NCI-H226 (cell line): ENCODE results near the gene MIX23.

Source experiments
- DNase-seq: peaks from one replicate; pipeline ENCODE4 v3.0.0-alpha.2; 2015

Gene MIX23

DNA sequence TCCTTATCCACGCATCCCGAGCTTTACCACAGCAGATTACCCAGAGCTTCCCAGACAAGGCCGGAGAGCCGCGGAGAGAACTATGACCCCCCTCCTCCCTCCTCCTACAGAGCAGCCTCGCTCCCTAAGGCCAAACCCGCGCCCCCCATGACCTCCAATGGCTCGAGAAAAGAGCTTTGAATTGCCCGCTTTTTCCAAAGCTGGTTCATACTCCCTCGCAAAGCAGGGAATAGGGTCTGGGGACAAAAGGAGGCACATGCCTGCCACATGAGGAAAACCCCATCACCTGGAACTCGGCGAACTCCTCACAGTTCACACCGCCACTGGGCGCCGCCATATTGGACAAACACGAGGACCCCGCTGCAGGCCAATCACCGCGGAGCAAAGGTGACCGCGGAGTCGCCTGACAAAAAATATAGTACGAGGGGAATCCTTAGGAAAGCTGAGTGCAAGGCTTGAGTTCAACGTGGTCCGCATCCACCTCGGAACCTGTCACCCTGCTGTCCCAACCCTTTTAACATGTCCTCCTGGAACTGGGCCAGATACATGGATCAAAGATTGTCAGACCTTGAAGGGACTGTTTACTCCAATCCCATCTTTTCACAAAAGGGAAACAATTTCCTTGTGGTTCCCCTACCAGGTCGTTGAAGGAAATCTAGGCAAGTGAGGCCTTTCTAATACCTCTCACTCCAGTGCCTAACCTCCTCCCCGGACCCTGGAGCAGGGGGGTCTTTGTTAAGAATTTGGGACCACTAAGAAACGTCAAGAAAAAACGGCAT is at the start of gene MIX23:
TSS of gene MIX23 (minus strand) at position 344 of the 779 bp plus-strand sequence. CDS start at position 337, 7 bp downstream.
- DNase-seq: peak; percentile 58

DNA sequence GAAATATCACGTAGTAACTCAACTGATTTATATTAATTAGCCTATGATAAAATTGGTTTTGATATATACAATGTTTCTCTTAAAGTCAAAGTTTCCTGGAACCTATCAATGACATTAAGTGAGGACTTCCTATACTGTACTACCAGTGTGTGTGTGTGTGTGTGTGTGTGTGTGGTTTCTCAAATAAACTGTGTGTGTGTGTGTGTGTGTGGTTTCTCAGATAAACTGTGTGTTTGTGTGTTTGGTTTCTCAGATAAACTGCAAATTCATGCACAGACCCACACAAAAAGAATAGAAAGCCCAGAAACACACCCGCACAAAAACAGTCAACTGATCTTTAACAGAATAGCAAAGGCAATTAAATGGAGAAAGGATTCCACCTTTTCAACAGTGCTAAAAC is 47.3 kb upstream of the MIX23 start:
- DNase-seq: no peak

DNA sequence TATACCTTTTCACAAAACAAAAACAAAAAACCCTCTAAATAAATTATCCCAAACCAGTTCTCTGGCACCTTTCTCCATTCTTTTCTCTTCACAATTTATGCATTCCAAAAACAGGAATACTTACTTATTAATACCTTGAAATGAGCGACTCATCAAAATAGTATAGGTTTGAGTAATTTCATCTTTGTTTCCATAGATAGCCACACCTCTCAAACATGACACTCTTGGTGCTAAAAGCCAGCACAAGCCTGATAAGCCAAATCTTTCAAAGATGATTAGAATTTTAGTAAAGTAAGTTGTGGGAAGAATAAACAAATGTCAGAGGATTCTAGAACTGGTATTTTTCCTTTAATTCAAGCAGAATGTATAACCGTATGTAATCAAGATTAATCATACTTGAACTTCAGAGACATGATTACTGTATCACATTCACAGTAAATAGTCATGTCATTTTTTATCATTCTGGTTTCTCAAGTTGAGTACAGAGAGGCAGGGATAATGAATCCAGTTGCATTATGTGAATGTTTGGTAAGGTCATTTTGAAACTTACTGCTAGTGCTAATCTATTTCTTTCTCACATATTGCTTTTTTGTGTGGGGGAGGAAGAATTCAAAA is 44.9 kb upstream of the MIX23 start:
- DNase-seq: no peak

DNA sequence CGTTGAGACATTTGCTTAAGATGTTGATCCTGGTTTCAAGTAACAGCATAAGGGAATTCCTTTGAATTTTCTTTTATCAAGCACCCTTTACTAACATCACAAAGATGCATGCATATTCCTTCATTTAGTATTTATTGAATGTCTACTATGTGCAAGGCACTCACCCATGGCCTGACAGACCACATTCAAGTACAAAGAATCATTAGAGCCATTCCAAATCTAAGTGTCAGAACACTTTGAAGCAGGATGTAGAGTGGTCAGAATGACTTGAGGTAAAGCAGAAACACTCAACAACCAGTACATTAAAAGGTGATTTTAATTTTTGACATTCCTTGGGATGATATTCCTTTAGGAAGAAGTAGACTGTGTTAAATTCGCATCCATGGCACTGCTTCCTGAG is 38.8 kb upstream of the MIX23 start:
- no peak for DNase-seq

DNA sequence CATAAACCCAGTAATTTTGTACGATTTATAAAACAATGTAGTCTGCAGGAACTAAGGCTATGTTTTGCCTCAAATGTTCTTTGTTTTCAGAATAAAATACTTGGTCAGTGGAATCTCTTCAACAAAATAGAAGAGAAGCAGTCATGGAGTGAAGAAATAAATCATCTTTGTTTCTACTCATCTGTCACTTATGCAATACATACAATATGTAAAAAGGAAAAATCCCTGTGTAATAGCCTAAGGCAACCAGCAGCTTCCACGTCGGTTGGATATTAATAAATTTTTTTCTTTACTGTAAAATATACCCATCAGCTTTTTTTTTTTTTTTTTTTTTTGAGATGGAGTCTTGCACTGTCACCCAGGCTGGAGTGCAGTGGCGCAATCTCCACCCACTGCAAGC is 38.1 kb upstream of the MIX23 start:
- no peak for DNase-seq

DNA sequence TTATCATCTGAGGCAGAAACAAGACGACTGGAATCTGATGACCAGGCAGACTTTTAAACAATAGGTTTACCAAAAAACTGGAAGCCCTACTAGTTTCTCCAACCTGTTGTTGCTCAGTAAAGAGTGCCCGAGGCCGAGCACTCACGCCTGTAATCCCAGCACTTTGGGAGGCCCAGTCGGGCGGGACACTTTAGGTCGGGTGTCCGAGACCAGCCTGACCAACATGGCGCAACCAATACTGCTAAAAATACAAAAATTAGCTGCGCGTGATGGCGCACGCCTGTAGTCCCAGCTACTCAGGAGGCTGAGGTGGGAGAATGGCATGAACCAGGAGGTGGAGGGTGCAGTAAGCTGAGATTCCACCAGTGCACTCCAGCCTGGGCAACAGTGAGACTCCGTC is 33.9 kb upstream of the MIX23 start:
- DNase-seq: no peak

DNA sequence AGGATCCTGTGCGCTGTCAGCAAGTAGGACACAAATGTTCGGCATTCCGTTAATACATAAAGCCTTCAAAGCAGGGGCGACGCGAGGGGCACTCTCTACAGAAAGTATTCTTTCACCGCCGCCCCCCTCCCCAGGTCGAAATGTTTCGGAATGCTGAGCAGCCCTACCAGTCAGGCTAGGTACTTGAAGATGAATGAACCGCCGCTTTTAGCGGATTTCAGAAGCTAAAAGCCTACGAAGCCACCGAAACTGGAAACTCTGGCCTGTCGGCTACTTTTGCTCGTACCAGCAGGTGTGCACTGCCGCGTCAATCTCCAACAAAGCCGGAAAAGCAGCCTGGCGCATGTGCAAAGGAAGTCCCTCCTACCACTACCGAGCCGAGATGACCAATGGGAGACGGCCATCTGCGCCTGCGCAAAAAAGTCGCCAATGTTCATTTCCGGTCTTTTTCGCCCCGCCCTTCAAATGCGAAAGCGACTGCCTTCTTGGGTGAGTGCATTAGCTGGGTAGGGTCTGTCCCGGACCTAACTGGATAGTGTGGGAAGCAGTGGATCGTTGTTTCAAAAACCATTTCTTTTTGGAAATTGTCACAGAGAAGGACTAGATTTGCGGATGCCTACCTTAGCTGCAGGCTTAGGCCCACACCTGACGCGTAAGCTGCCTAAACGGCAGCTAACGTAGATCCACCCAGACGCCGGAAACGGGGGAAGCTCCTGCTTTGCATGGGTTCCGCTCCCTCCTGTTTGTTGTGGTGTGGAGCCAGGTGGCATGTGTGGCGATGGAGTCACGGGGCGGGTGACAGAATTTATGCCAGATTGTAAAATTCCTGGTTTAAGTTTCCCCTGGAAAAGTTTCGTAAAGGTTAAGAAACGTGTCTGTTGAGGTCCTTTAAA is 33.0 kb upstream of the MIX23 start, which contains the start of gene WDR5B:
TSS of gene WDR5B (minus strand) at position 301 of the 893 bp plus-strand sequence. CDS start 534 bp downstream, outside the sequence.
- peak; percentile 74 for DNase-seq

DNA sequence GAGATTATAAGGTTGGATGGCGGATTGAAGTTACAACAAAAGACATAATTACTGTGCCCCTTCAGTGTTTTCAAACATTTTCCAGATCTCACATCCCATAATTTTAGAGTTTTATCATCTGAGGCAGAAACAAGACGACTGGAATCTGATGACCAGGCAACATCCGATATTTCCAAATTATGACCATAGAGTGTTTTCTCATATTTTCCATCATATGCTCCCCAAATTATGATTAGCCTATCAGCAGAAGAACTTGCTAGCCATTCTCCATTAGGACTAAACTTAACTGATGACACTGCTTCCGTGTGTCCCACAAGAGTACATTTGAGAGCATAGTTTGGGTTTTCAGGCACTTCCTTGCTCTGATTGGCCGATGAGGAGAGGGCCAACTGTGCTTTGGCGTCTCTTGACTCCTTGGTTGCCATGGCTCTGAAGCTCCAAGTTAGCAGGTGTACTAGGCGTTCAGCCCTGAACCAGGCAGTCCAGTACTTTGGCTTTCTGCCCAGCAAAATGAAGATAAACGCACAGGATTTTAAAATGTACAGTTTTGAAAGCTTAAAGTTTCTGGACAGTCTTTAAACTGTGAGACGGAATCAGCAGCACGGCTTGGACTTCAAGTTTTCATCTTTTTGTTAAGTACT is 32.2 kb upstream of the MIX23 start:
- DNase-seq: peak; percentile 20

DNA sequence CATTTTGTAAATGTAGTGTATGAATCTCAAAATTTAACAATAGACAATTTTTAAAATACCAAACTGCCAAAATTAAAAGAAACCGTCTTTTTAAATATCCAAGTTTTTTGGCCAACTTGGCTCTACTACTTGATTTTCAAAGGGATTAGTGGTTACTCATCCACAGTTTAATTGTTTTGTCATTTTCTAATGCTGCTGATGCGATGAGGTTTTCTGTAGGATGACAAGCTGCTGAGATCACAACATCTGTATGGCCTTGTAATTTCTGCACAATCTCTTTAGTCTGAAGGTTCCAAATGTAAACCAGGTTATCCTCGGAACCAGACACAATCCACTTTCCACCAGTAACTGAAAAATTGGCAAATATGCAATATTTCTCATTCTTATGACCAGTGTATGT is 31.4 kb upstream of the MIX23 start:
- no peak for DNase-seq

DNA sequence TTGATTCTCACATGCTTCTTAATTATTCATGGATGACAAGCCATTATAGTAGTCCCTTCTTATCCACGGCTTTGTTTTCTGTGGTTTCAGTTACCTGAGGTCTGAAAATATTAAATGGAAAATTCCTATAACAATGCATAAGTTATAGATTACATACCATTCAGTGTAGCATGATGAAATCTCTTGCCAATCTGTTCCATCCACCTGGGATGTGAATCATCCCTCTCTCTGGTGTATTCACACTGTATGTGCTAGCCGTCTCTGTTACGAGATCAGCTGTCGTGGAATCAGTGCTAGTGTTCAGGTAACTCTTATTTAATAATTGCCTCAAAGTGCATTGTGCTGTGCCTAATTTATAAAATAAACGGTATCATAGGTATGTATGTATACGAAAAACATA is 27.6 kb upstream of the MIX23 start:
- no peak for DNase-seq

DNA sequence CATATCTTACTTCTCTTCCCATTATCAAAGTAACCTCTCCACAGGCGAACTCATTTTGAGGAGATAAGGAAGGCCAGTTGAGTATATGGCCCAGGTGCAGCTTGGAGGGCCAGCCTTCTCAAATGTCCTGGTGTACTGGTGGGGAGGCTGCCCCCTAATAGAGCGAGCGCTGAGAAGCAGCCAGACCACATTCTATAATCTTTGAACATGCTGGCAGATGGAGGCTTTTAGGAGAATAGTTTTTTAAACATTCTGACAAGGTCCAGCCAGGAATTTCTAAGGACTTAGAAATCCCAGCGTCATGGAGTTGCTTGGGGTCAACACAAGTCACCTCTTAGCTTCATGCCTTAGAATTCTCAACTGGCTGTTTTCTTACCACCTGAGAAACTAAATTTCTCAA is 27.1 kb upstream of the MIX23 start:
- DNase-seq: no peak

DNA sequence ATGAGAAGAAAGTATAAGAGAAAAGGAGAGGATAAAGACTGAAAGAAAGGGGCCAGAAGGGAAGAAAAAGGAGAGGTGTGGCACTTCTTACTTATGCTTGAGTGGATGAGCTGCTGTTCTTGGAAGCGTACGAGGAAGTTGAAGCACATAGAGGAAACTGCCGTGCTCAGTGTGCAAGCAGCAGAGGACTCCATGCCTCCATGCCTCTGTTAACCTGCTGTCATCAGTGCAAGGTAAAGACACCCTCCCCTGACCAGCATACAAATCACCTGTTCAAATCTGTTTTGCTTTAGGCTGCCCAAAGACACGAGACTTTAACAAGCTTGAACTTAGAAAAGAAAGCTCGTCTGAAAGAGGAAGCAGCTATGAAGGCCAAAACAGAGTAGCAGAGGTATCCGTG is 26.4 kb upstream of the MIX23 start:
- no peak for DNase-seq

DNA sequence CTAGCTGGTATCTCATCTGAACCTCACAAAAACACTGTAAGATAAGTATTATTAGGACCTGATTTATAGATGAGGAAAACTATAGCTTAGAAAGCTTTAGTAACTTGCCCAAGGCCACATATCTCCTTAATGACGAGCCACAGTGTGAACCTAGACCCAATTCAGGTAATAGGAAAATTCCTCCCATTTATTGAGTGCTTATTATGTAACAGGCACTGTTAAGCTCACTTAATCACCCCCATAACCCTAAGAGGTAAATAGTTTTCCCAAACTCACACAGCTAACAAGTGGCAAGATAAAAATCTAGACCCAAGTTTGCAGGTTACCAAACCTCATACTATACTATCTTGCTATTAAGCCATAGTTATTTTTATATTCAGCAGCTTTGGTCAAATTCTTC is 24.9 kb upstream of the MIX23 start:
- no peak for DNase-seq

DNA sequence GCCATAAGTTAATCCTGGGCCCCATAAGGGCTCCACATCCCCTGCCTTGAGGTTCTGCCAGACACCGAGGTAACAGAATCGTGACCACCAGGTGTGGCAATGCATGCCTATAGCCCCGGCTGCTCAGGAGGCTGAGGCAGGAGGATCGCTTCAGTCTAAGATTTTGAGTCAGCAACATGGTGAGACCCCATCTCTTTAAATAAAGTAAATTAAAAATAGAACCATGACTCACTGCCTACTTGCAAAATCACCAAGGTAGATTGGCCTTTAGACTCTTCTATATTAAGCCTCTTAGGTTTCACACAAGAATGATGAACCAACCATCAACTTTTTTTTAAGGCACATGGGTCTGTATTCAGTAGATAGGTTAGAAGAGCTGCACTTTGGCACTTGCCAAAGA is 23.2 kb upstream of the MIX23 start:
- DNase-seq: no peak

DNA sequence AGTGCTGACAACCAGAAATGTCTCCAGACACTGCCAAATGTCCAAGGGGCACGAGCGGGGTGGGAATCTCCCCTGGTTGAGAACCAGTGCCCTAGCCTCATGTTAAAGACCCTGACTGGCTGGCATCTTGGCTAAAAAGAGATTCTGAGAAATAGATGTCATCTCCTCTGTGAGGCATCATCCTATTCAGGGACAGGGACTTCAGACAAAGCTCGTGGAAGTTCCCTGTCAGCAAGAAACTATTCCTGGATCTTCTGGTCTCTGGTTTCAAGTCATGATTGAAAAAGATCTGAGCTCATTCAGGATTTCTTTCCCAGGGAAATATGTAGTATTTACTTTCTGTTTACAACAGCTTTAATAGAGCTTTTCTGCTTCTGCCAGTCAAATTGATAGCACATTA is 22.0 kb upstream of the MIX23 start:
- no peak for DNase-seq

DNA sequence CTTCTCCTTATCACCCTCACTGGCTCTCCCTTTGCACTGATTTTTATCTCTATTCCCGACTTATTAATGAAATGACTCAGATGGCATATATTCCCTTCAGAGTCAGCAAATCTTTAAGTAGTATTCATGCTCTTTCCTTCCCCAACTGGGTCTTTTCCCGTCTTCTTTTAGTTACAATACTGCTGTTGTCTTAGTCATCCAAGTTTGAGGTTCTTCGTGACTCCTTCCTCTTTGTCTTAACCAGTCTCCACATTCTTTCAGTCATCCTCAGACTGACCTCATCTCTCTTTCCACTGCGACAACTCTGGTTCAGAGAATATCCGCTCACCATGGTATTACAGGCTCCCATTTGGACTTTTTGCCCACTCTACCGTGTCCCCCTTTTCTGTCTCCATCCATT is 20.5 kb upstream of the MIX23 start:
- no peak for DNase-seq

DNA sequence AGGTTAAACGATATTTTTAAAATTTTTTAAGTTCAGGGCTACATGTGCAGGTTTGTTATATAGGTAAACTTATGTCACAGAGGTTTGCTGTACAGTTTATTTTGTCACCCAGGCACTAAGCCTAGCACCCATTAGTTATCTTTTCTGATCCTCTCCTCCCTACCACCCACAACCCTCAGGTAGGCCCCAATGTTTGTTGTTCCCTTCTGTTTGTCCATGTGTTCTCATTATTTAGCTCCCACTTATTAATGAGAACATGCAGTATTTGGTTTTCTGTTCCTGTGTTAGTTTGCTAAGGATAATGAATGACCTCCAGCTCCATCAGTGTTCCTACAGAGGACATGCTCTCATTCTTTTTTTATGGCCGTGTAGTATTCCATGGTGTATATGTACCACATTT is 15.9 kb upstream of the MIX23 start:
- no peak for DNase-seq

DNA sequence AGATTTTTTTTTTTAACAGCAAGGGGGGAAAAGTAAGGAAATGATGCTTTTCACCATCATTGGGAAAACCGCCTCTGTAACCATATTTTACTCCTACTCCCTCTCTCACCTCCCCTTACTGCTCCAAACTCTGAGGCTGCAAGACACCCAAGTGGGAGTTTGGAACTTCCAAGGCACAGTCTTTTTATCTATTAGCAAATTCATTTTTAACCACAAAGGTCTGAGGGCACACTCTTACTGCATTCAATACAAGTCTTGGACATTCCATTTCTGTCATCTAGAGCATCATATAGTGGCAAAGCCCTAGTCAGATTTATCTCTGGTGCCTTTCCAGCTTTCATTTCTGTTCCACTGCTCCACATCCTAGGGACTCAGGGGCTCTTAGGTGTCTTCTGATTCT is 14.2 kb upstream of the MIX23 start:
- no peak for DNase-seq

DNA sequence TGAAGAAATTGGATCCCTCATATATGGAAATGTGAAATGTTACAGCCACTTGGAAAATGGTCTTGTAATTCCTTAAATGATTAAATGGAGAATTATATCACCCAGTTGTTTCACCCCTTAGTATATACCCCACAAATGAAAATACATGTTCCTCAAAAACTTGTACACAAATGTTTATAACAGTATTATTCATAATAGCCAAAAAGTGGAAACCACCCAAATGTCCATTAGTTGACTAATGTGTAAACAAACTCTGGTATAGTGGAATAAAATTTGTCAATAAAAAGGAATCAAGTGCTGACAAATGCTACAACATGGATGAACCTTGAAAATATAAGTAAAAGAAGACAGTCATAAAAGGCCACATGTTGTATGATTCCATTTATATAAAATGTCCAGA is 13.5 kb upstream of the MIX23 start:
- no peak for DNase-seq

DNA sequence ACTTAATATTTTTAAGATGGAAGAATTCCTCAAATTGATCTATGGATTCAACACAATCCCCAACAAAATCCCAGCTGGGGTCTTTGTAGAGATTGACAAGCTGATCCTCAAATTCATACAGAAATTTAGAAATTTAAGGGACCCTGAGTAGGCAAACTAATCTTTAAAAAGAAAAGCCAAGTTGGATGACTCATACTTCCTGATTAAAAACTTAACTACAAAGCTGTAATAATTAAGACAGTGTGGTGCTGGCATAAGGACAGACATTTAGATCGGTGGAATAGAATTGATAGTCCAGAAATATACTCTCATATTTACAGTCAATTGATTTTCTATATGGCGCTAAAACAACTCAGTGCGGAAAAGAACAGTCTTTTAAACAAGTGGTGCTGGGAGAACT is 12.6 kb upstream of the MIX23 start:
- no peak for DNase-seq

DNA sequence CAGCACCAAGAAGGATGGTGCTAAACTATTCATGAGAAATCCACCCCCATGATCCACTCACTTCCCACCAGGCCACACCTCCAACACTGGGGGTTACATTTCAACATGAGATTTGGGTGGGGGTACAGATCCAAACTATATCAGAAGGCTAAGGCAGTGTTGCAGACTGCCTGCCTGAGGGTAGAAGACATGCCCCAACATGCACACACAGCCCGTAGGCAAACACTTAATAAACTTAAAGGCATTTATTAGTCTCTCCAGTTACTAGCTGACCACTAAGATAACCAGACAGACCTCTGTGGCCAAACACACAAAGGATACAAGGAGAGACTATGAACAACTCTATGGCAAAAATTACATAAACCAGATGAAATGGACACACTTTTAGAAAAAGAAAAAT is 11.1 kb upstream of the MIX23 start:
- DNase-seq: no peak

DNA sequence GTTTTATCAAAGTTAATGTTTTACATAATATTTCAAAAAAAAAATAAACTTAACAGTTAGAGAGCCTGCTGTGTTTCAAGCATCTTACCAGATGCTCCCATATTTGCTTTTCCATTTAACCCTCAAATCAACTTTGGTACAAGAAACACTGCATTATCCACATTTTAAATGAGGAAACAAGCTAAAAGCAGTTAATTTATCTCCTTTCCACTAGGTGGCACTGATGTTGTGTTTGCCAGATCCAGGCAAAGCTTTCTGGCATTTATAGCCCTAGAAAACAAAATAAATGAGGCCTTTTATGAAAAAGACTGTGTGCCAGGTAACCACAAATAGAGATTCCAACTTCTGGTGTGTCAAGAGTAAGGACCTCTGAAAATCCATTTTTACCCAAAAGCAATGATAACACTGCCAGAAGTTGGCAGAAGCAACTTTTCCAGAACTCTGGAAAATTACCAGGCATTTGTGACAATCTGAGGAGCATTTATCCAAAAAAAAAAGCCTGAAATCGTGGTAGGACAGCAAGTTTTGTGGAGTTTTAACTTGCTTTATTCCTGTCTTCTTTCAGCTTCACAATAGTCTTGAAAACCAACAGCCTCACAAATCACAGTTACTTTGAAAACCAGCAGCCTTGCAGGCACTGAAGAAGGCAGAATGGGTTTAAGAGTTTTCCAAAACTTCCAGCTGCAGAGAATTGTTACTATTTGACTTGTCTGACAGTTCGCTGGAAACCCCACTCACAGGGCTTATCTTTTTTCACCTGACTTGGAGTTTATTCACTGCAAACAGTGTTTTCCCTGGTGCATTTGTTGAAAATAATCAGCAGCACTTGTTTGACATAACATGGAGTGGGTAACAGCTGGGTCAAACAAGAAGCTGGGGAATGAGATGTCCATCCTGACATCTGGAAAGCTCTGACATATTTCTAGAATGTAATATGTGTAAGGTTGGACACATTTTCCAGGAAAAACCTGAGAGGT is 10.1 kb upstream of the MIX23 start:
- no peak for DNase-seq
